Activated B cell treated with CpG ODN at 0.5 μM for 24 hours (primary cell): ENCODE data around the gene BCAM. TPM values are rescaled to one million over a fixed set of nuclear protein-coding genes. Genes with fewer than 3 reads are reported as not detected.

Experiments
- ATAC-seq: fragments of 200-7000 bp; cut with Tn5 transposase; one replicate; pipeline ENCODE4 v1.10.0; 2021; ENCODE audit warnings: low read depth, mild to moderate bottlenecking, moderate library complexity
- CTCF ChIA-PET: fragments of 350-600 bp; sonication (Branson Sonifier 250); formaldehyde crosslinking; loops from one replicate; lab custom pipeline; 2021; ENCODE audit warnings: antibody characterized with exemption; lab: Charles Lee
- POLR2A ChIA-PET: fragments of 350-600 bp; sonication (Branson Sonifier 250); formaldehyde crosslinking; loops from one replicate; lab custom pipeline; 2021; ENCODE audit warnings: antibody characterized with exemption; lab: Charles Lee
- DNase-seq: peaks from one replicate; pipeline ENCODE4 v3.0.0; 2022
- H3K27ac Mint-ChIP-seq: one replicate; pipeline ENCODE4 v1.8.0; 2020; ENCODE audit warnings: mixed read lengths
- H3K27me3 Mint-ChIP-seq: one replicate; pipeline ENCODE4 v1.8.0; 2021; ENCODE audit warnings: mixed read lengths
- H3K36me3 Mint-ChIP-seq: one replicate; pipeline ENCODE4 v1.8.0; 2021; ENCODE audit warnings: low read depth, mixed read lengths
- H3K4me1 Mint-ChIP-seq: one replicate; pipeline ENCODE4 v1.8.0; 2021; ENCODE audit warnings: mixed read lengths
- H3K4me3 Mint-ChIP-seq: one replicate; pipeline ENCODE4 v1.8.0; 2020; ENCODE audit warnings: mild to moderate bottlenecking, mixed read lengths
- H3K9me3 Mint-ChIP-seq: one replicate; pipeline ENCODE4 v1.8.0; 2020; ENCODE audit warnings: mixed read lengths
- CTCF ChIP-seq: fragments of 200-600 bp; IDR thresholded peaks from one replicate; pipeline ENCODE4 v1.8.0; 2022; ENCODE audit warnings: antibody characterized with exemption, mild to moderate bottlenecking
- intact Hi-C: fragments of 100-400 bp; cut with micrococcal nuclease; formaldehyde crosslinking; loops from one replicate; pipeline ENCODE4 v1.15.1; 2024
- total RNA-seq: library from RNA; stranded (reverse); gene quantifications from 2 replicates; pipeline ENCODE4 v1.2.3, GENCODE V29; 2022

Gene BCAM
- total RNA-seq, 1 donor from 2014 or later: not detected

DNA sequence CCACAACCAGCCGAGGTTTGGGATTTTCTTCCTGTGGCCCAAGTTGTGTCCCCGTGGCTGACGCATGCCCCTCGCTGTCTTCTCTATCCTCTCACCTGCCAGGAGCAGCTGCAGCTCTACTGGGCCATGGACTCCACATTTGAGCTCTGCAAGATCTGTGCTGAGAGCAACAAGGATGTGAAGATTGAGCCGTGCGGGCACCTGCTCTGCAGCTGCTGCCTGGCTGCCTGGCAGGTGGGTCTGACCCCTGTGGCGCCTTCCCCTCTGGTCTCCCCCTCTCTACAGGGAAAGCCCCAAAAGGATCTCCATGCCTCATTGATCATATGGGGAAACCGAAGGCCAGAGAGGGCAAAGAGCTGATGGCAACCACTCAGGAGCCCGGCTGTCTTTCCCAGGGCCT lies 16.6 kb upstream of the BCAM start:
- Mint-ChIP-seq H3K4me1 (peaks cover 12% of the 10 kb centered on the region), H3K4me3 (no peak overlapping the region), H3K27ac (no peak overlapping the region), H3K36me3 (no peaks in the 10 kb centered on the region), H3K9me3 (no peaks in the 10 kb centered on the region), H3K27me3 (peaks cover 4% of the 10 kb centered on the region)
- ATAC-seq: no peak
- POLR2A ChIA-PET: interaction anchor here (0.5 to 1.5 kb wide), 2 partner anchors 22 to 622 kb away, joined by 4 to 7 read pairs; no protein-coding TSS in a partner anchor
- DNase-seq: no peak
- no peak for TF ChIP-seq CTCF
- intact Hi-C loops: no loop called here
- CTCF ChIA-PET: no interaction called here

- peaks cover 12% of the 10 kb centered on the region for H3K4me1 Mint-ChIP-seq
- ATAC-seq (no peak), DNase-seq (no peak)
- no peak for TF ChIP-seq CTCF
- no peaks in the 10 kb centered on the region for H3K9me3 Mint-ChIP-seq
- H3K27ac Mint-ChIP-seq: no peak overlapping the region
- ChIA-PET POLR2A (interaction anchor here (0.7 to 1.2 kb wide), 2 partner anchors 71 to 162 kb away, joined by 3 read pairs; no protein-coding TSS in a partner anchor), CTCF (interaction anchor here (1.2 to 1.4 kb wide), 2 partner anchors 10 to 71 kb away, joined by 3 to 4 read pairs; no protein-coding TSS in a partner anchor)
- intact Hi-C loops: no loop called here
- H3K4me3 Mint-ChIP-seq: no peak overlapping the region
- H3K36me3 Mint-ChIP-seq: no peaks in the 10 kb centered on the region
- peaks cover 7% of the 10 kb centered on the region for H3K27me3 Mint-ChIP-seq
These were observed 14.3 kb upstream of the BCAM start for GRCh38 chr19:44794610-44795009.

- H3K27me3 Mint-ChIP-seq: peaks cover 7% of the 10 kb centered on the region
- CTCF ChIA-PET: interaction anchor here (1.4 kb wide), 1 partner anchor 71 kb away, joined by 4 read pairs; no protein-coding TSS in a partner anchor
- intact Hi-C loops: no loop called here
- no peak for TF ChIP-seq CTCF
- H3K36me3 Mint-ChIP-seq: no peaks in the 10 kb centered on the region
- POLR2A ChIA-PET: interaction anchor here (0.7 to 1.2 kb wide), 2 partner anchors 72 to 161 kb away, joined by 3 read pairs; no protein-coding TSS in a partner anchor
- ATAC-seq (peak; percentile 45), DNase-seq (no peak)
- H3K4me1 Mint-ChIP-seq: peaks cover 14% of the 10 kb centered on the region
- H3K4me3 Mint-ChIP-seq: no peak overlapping the region
- H3K9me3 Mint-ChIP-seq: no peaks in the 10 kb centered on the region
- no peak overlapping the region for H3K27ac Mint-ChIP-seq
These were observed 13.4 kb upstream of the BCAM start for GRCh38 chr19:44795398-44795987.

DNA sequence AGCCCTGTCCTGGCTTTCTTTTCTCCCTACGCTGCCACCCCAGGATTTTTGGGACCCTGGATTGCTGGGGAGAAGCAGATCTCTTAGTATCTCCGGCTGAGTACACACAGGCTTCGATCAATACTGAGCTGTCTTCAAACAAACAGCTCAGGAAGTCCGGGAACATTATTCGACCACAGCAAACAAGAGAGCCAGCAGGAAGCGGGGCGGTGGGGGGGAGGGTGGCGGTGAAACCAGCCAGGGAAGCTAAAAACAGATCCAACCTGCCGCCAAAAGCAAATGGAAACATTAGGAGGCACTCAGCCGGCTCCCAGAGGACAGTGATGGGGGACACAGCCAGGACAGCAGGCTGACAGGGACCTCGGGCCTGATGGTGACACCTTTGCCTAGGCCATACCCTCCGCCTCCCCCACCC lies 12.2 kb upstream of the BCAM start:
- ATAC-seq (no peak), DNase-seq (no peak)
- Mint-ChIP-seq H3K27ac (no peak overlapping the region), H3K36me3 (no peaks in the 10 kb centered on the region), H3K4me3 (no peak overlapping the region), H3K9me3 (no peaks in the 10 kb centered on the region), H3K27me3 (peaks cover 7% of the 10 kb centered on the region), H3K4me1 (peaks cover 15% of the 10 kb centered on the region)
- ChIA-PET POLR2A (no interaction called here), CTCF (no interaction called here)
- TF ChIP-seq CTCF: no peak
- intact Hi-C loops: no loop called here

DNA sequence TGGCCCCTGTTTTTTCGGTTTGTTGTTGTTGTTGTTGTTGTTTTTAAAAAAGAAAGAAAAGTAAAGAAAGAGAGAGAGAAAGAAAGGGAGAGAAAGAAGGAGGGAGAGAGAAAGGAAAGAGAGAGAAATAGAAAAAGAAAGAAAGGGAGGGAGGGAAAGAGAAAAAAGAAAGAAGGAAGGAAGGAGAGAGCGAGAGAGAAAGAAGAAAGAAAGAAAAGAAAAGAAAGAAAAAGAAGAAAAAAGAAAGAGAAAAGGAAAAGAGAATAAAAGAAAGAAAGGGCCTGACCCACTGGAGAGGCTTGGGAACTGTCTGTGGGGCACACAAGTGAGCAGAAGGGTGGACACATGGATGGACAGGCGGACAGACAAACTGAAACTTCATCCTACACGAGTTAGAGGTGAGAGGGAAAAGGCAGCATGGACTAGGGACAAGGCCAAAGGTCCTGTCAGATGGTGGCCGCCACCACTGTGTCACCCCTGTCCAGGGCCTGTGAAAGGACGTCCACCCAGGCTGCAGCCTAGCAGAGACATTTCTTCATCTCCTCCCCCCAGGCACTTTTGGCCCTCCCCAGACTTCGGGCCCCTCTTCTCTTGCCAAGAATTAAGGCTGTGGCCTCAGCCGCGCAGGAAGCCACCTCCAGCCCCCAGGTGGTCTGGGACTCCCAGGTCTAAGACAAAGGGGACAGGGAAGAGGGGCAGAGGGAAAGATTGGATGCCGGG lies 9.1 kb upstream of the BCAM start:
- peaks cover 10% of the 10 kb centered on the region for H3K27me3 Mint-ChIP-seq
- no peak for TF ChIP-seq CTCF
- intact Hi-C loops: loop anchor here (2.0 kb wide), 1 partner anchor 45 kb away; no protein-coding TSS in a partner anchor
- H3K27ac Mint-ChIP-seq: no peak overlapping the region
- H3K4me1 Mint-ChIP-seq: peaks cover 11% of the 10 kb centered on the region
- CTCF ChIA-PET: no interaction called here
- no peak for DNase-seq
- POLR2A ChIA-PET: no interaction called here
- no peaks in the 10 kb centered on the region for H3K9me3 Mint-ChIP-seq
- ATAC-seq: no peak
- H3K36me3 Mint-ChIP-seq: no peaks in the 10 kb centered on the region
- H3K4me3 Mint-ChIP-seq: no peak overlapping the region
